Measurements from ENCODE around the gene PSMC3. TPM values are rescaled to one million over a fixed set of nuclear protein-coding genes. Genes with fewer than 3 reads are reported as not detected.

PSMC3 gene
- total and polyA plus RNA-seq, 9 of the 15 experiments (the other 6 are each of a cell fraction or from before 2014, with no cell fraction given): 44.3 to 324 (median 240) TPM

DNA sequence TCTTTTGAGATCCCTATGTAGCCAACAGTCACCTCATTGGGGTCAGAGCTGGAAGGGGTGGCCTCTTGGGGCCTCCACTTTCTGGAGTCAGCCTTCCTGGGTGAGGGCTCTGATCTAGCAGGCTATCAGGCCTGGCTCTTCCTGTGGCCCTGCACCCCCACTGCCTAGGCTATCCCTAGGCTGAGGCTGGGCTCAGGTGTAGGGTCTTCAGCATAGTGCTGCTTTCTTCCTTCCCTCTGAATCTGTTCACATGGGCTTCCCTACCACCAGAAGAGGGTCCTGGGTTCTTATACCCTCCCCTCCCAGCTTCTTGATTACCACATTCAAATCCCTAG, 47.4 kb downstream of the PSMC3 start (continued):
- TF ChIP-seq, protein P1, sequence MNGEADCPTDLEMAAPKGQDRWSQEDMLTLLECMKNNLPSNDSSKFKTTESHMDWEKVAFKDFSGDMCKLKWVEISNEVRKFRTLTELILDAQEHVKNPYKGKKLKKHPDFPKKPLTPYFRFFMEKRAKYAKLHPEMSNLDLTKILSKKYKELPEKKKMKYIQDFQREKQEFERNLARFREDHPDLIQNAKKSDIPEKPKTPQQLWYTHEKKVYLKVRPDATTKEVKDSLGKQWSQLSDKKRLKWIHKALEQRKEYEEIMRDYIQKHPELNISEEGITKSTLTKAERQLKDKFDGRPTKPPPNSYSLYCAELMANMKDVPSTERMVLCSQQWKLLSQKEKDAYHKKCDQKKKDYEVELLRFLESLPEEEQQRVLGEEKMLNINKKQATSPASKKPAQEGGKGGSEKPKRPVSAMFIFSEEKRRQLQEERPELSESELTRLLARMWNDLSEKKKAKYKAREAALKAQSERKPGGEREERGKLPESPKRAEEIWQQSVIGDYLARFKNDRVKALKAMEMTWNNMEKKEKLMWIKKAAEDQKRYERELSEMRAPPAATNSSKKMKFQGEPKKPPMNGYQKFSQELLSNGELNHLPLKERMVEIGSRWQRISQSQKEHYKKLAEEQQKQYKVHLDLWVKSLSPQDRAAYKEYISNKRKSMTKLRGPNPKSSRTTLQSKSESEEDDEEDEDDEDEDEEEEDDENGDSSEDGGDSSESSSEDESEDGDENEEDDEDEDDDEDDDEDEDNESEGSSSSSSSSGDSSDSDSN (IDR thresholded peaks at IDR 0.05; ENCODE audit: borderline replicate concordance in 1 of 2, low read depth in 2 of 2, low read length in 2 of 2): 0 out of 4 replicates have a peak, but pooled peaks of 1 of the 2 experiments have one; percentile 7
- TF ChIP-seq HDGF (IDR thresholded peaks at IDR 0.05) (no peak), NR4A1 (CRISPR knock-in tag; IDR thresholded peaks at IDR 0.05) (no peak), NR4A1 (tag; IDR thresholded peaks at IDR 0.05) (0 out of 2 replicates have a peak, but pooled peaks have one; percentile 55), NR2C2 (CRISPR knock-in tag; IDR thresholded peaks at IDR 0.05) (0 out of 2 replicates have a peak, but pooled peaks have one; percentile 10), NR2C2 (tag; IDR thresholded peaks at IDR 0.05) (no peak), MAFK (IDR thresholded peaks at IDR 0.05; ENCODE audit: low read length) (no peak)
- TF ChIP-seq, protein P2, sequence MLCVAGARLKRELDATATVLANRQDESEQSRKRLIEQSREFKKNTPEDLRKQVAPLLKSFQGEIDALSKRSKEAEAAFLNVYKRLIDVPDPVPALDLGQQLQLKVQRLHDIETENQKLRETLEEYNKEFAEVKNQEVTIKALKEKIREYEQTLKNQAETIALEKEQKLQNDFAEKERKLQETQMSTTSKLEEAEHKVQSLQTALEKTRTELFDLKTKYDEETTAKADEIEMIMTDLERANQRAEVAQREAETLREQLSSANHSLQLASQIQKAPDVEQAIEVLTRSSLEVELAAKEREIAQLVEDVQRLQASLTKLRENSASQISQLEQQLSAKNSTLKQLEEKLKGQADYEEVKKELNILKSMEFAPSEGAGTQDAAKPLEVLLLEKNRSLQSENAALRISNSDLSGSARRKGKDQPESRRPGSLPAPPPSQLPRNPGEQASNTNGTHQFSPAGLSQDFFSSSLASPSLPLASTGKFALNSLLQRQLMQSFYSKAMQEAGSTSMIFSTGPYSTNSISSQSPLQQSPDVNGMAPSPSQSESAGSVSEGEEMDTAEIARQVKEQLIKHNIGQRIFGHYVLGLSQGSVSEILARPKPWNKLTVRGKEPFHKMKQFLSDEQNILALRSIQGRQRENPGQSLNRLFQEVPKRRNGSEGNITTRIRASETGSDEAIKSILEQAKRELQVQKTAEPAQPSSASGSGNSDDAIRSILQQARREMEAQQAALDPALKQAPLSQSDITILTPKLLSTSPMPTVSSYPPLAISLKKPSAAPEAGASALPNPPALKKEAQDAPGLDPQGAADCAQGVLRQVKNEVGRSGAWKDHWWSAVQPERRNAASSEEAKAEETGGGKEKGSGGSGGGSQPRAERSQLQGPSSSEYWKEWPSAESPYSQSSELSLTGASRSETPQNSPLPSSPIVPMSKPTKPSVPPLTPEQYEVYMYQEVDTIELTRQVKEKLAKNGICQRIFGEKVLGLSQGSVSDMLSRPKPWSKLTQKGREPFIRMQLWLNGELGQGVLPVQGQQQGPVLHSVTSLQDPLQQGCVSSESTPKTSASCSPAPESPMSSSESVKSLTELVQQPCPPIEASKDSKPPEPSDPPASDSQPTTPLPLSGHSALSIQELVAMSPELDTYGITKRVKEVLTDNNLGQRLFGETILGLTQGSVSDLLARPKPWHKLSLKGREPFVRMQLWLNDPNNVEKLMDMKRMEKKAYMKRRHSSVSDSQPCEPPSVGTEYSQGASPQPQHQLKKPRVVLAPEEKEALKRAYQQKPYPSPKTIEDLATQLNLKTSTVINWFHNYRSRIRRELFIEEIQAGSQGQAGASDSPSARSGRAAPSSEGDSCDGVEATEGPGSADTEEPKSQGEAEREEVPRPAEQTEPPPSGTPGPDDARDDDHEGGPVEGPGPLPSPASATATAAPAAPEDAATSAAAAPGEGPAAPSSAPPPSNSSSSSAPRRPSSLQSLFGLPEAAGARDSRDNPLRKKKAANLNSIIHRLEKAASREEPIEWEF (CRISPR knock-in tag; IDR thresholded peaks at IDR 0.05): no peak
- TF ChIP-seq, protein P3, sequence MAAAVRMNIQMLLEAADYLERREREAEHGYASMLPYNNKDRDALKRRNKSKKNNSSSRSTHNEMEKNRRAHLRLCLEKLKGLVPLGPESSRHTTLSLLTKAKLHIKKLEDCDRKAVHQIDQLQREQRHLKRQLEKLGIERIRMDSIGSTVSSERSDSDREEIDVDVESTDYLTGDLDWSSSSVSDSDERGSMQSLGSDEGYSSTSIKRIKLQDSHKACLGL (CRISPR knock-in tag; IDR thresholded peaks at IDR 0.05; ENCODE audit: borderline replicate concordance, poor library complexity, severe bottlenecking): no peak
- TF ChIP-seq, protein P4, sequence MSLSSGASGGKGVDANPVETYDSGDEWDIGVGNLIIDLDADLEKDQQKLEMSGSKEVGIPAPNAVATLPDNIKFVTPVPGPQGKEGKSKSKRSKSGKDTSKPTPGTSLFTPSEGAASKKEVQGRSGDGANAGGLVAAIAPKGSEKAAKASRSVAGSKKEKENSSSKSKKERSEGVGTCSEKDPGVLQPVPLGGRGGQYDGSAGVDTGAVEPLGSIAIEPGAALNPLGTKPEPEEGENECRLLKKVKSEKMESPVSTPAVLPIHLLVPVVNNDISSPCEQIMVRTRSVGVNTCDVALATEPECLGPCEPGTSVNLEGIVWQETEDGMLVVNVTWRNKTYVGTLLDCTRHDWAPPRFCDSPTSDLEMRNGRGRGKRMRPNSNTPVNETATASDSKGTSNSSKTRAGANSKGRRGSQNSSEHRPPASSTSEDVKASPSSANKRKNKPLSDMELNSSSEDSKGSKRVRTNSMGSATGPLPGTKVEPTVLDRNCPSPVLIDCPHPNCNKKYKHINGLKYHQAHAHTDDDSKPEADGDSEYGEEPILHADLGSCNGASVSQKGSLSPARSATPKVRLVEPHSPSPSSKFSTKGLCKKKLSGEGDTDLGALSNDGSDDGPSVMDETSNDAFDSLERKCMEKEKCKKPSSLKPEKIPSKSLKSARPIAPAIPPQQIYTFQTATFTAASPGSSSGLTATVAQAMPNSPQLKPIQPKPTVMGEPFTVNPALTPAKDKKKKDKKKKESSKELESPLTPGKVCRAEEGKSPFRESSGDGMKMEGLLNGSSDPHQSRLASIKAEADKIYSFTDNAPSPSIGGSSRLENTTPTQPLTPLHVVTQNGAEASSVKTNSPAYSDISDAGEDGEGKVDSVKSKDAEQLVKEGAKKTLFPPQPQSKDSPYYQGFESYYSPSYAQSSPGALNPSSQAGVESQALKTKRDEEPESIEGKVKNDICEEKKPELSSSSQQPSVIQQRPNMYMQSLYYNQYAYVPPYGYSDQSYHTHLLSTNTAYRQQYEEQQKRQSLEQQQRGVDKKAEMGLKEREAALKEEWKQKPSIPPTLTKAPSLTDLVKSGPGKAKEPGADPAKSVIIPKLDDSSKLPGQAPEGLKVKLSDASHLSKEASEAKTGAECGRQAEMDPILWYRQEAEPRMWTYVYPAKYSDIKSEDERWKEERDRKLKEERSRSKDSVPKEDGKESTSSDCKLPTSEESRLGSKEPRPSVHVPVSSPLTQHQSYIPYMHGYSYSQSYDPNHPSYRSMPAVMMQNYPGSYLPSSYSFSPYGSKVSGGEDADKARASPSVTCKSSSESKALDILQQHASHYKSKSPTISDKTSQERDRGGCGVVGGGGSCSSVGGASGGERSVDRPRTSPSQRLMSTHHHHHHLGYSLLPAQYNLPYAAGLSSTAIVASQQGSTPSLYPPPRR (CRISPR knock-in tag; IDR thresholded peaks at IDR 0.05; ENCODE audit: borderline replicate concordance): no peak
- TF ChIP-seq, protein P5, sequence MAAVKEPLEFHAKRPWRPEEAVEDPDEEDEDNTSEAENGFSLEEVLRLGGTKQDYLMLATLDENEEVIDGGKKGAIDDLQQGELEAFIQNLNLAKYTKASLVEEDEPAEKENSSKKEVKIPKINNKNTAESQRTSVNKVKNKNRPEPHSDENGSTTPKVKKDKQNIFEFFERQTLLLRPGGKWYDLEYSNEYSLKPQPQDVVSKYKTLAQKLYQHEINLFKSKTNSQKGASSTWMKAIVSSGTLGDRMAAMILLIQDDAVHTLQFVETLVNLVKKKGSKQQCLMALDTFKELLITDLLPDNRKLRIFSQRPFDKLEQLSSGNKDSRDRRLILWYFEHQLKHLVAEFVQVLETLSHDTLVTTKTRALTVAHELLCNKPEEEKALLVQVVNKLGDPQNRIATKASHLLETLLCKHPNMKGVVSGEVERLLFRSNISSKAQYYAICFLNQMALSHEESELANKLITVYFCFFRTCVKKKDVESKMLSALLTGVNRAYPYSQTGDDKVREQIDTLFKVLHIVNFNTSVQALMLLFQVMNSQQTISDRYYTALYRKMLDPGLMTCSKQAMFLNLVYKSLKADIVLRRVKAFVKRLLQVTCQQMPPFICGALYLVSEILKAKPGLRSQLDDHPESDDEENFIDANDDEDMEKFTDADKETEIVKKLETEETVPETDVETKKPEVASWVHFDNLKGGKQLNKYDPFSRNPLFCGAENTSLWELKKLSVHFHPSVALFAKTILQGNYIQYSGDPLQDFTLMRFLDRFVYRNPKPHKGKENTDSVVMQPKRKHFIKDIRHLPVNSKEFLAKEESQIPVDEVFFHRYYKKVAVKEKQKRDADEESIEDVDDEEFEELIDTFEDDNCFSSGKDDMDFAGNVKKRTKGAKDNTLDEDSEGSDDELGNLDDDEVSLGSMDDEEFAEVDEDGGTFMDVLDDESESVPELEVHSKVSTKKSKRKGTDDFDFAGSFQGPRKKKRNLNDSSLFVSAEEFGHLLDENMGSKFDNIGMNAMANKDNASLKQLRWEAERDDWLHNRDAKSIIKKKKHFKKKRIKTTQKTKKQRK (IDR thresholded peaks at IDR 0.05; ENCODE audit: borderline replicate concordance, low read depth, low read length): no peak
